ENCODE data around the gene HOXA13. TPM values are rescaled to one million over a fixed set of nuclear protein-coding genes. Genes with fewer than 3 reads are reported as not detected.

Gene HOXA13
- total RNA-seq, 1 experiment from 2014 or later, result not detected

DNA sequence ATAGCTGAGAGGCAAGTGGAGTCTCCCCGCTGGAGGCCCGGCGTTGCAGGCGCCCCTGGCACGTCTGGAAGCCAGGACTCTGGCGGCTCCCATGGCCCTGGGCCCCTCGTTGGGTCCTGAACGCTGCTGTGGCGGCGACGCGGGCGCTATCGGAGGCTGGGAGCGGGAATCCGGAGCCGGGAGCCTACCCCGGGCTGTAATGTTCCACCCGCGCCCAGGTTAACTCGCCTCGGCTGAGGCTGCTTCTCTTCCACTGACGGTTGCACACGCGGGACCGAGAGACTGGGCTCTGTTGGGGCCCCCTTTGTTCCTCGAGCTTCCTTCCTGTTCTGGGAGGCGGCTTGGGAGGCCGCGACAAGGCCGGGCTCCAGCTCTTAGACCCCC lies 55.1 kb downstream of the HOXA13 start:
- H3K27me3 ChIP-seq (ENCODE audit: control insufficient read depth, insufficient read depth, low read length), result peaks cover 99% of the 10 kb centered on the region
- no peak overlapping the region for H3K4me3 ChIP-seq (ENCODE audit: insufficient read depth, low read depth, low read length)
- peak; percentile 76 for DNase-seq
- H3K36me3 ChIP-seq (replicated peaks; ENCODE audit: control insufficient read depth, insufficient read depth, low read length), result no peaks in the 10 kb centered on the region

Other genes with a start within 250 kb of the HOXA13 start
- 0.10 TPM in 1 of 2 replicates, not detected in the other for gene HOXA1, start 104.1 kb downstream of the HOXA13 start, total RNA-seq (2014; rRNA removed; shearing (Covaris generic))
- gene HOXA2, start 97.4 kb downstream of the HOXA13 start, total RNA-seq (2014; rRNA removed; shearing (Covaris generic)), result not detected in 2 replicates
- gene HOXA4, start 69.3 kb downstream of the HOXA13 start, total RNA-seq (2014; rRNA removed; shearing (Covaris generic)), result not detected in 2 replicates
- not detected in 2 replicates for gene HOXA5, start 56.4 kb downstream of the HOXA13 start, total RNA-seq (2014; rRNA removed; shearing (Covaris generic))
- gene HOXA6, start 52.3 kb downstream of the HOXA13 start, total RNA-seq (2014; rRNA removed; shearing (Covaris generic)), result not detected in 2 replicates
- not detected in 2 replicates for gene HOXA3, start 47.5 kb downstream of the HOXA13 start, total RNA-seq (2014; rRNA removed; shearing (Covaris generic))
- not detected in 2 replicates for gene HOXA7, start 43.4 kb downstream of the HOXA13 start, total RNA-seq (2014; rRNA removed; shearing (Covaris generic))
- gene HOXA9, start 34.6 kb downstream of the HOXA13 start, total RNA-seq (2014; rRNA removed; shearing (Covaris generic)), result not detected in 2 replicates
- gene HOXA10, start 25.8 kb downstream of the HOXA13 start, total RNA-seq (2014; rRNA removed; shearing (Covaris generic)), result not detected in 2 replicates
- gene HOXA11, start 14.9 kb downstream of the HOXA13 start, total RNA-seq (2014; rRNA removed; shearing (Covaris generic)), result not detected in 2 replicates
- gene EVX1, start 42.7 kb upstream of the HOXA13 start, total RNA-seq (2014; rRNA removed; shearing (Covaris generic)), result not detected in 2 replicates

All from H7 (cell line).